Ramos (cell line): ENCODE data around the gene SLIT3.

Experiments used
- in situ Hi-C: fragments of 300-500 bp; cut with MboI; formaldehyde crosslinking; loops from one replicate; pipeline ENCODE4 v1.14.3; 2022; ENCODE audit warnings: low sequenced_read_pairs; ENCODE audit not compliant: unreplicated experiment

Gene SLIT3

GRCh38 chr5:169301386-169301934 lies 521 bp upstream of the SLIT3 start:
- in situ Hi-C loops = loop anchor here (10.0 kb wide), 1 partner anchor 317 kb away; no protein-coding TSS in a partner anchor

GRCh38 chr5:169299663-169300467 lies 1.1 kb downstream of the SLIT3 start:
- in situ Hi-C loops = loop anchor here (10.0 to 25.0 kb wide), 2 partner anchors 315 to 1038 kb away; no protein-coding TSS in a partner anchor

DNA sequence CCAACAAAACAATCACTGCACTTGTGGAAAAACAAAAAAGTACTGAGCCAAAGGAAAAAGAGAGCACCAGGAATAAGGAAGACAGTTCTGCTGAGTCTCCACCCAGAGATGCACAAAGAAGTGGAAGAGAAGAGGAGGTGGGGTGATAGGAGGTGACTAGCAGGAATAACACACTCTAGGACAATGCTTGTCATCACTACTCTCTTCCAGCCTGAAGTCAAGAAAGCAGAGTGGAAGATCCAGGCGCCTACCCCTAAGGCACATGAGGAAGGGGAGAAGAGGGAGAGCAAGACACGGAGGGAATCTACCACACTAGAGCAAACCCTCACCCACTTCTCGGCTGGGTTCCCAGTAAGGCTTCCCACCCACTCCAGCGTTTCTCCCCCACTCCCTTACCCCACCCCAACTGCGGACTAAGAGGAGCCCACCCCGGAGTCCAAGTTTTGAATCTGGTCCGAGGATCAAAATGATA lies 1.7 kb downstream of the SLIT3 start:
- in situ Hi-C loops = loop anchor here (25.0 kb wide), 1 partner anchor 1037 kb away; no protein-coding TSS in a partner anchor

- in situ Hi-C loops = loop anchor here (25.0 kb wide), 1 partner anchor 1036 kb away; no protein-coding TSS in a partner anchor
Measured at GRCh38 chr5:169298193-169298592, 2.7 kb downstream of the SLIT3 start.

GRCh38 chr5:169296419-169297143 lies 4.4 kb downstream of the SLIT3 start:
- in situ Hi-C loops = loop anchor here (25.0 kb wide), 1 partner anchor 1034 kb away; no protein-coding TSS in a partner anchor

- in situ Hi-C loops = loop anchor here (25.0 kb wide), 1 partner anchor 1033 kb away; no protein-coding TSS in a partner anchor
Measured at GRCh38 chr5:169295306-169295705, 5.6 kb downstream of the SLIT3 start.

DNA sequence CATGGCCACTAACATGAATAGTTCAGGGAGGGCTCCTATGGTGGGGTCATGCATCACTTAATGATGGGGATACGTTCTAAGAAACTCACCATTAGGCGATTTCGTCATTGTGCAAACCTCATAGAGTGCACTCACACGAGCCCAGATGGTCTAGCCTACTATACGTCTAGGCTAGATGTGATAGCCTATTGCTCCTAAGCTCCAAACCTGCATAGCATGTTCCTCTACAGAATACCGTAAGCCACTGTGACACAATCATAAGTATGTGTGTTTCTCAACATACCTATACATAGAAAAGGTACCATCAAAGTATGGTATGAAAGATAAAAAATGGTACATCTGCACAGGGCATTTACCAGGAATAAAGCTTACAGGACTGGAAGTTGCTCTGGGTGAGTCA lies 6.3 kb downstream of the SLIT3 start:
- in situ Hi-C loops = loop anchor here (25.0 kb wide), 1 partner anchor 1032 kb away; no protein-coding TSS in a partner anchor

DNA sequence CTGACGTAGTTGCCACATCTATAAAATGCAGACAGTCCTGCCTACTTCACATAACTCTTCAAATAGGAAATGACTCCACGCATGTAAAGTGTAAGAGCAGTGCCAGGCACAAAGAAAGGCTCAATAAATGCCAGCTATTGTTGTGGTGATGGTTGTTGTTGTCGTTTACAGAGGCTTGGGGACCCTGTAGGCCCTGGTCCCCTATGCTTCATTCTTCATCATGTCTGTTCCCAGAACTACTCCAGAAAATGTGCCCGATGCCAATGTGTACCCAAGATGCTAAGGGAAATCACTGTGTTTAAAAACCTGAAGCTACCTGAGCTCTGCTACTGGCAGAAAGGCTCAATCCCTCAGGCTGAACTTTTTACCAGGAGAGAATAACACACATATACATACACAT lies 9.1 kb downstream of the SLIT3 start:
- in situ Hi-C loops = loop anchor here (25.0 kb wide), 1 partner anchor 1030 kb away; no protein-coding TSS in a partner anchor

GRCh38 chr5:169290895-169291294 lies 10.0 kb downstream of the SLIT3 start:
- in situ Hi-C loops = loop anchor here (25.0 kb wide), 1 partner anchor 1029 kb away; no protein-coding TSS in a partner anchor

- in situ Hi-C loops = loop anchor here (25.0 kb wide), 1 partner anchor 1027 kb away; no protein-coding TSS in a partner anchor
Measured at GRCh38 chr5:169289520-169289919, 11.4 kb downstream of the SLIT3 start.

DNA sequence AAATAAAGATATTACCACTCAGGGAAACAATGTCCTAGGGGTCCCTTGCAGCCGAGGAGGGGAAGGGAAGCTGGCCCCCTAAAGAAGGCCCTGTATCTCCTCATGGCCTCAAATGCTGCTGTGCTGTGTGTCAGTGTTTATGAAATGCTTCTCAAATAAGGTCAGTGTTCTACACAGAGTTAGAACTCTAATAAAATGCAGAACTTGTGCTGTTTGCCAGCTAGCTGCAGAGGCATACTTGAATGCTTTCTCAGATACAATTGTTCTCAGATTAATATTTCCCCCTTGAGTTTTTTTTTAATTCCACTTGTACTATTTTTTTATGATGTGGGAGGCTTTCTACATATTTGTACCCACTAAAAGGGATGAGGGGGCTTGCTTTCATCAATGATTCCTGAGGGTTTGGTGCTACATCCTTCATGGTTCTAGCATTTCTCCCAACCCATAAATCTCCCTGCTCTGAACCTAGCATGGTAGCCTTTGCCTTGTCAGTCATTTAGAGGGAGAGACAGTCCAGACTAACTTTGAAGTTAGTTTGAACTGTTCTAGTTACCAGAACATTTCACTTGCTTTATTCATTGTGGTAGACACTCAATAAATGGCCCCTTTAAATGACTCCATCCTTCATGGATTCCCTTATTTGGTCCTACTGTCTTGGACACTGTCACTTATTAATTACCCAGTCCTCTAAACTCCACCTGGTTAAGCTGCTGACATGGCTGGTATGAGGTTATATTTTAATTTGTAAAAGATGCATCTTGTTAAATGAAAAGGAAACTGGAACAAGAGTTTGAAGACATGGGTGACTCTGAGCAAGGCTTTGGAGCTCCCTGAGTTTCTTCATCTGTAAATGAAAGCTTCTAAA lies 12.6 kb downstream of the SLIT3 start:
- in situ Hi-C loops = loop anchor here (25.0 kb wide), 1 partner anchor 1026 kb away; no protein-coding TSS in a partner anchor

- in situ Hi-C loops = loop anchor here (25.0 kb wide), 1 partner anchor 1025 kb away; no protein-coding TSS in a partner anchor
Measured at GRCh38 chr5:169287529-169287928, 13.4 kb downstream of the SLIT3 start.

DNA sequence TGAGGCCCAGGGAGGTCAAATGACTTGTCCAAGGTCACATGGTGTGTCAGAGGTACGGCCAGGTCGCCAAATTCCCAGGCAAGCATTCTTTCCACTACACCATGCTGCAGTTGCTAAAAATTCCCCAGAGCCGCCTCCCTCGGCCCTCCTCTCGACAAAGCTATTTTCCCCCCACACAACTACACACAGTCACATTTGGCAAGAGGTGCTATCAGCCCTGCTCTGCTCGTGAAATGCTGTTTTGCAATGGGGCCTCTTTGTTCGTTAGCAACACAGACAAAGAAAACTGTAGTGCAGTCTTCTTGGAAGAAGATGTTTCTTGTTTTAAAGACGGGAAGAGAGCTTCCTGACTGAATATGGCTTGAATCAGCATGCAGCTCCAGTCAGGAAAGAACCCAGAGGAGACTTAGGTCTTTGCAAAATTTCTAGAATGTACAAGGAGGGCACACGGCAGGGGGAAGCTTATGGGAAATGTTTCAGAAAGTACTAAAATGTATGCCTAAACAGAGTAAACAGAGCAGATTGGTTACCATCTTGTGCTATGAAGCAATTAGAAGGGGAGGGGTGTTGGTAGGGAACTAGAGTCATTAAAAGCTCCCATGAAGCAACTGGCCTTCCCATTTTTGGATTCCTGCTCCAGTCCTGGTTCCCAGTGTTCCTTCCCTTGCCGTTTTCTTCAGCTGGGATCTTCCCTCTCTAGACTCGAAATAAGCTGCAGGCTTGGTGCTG lies 14.2 kb downstream of the SLIT3 start:
- in situ Hi-C loops = loop anchor here (25.0 kb wide), 1 partner anchor 1024 kb away; no protein-coding TSS in a partner anchor

GRCh38 chr5:169283887-169284286 lies 17.1 kb downstream of the SLIT3 start:
- in situ Hi-C loops = loop anchor here (25.0 kb wide), 1 partner anchor 1022 kb away; no protein-coding TSS in a partner anchor

DNA sequence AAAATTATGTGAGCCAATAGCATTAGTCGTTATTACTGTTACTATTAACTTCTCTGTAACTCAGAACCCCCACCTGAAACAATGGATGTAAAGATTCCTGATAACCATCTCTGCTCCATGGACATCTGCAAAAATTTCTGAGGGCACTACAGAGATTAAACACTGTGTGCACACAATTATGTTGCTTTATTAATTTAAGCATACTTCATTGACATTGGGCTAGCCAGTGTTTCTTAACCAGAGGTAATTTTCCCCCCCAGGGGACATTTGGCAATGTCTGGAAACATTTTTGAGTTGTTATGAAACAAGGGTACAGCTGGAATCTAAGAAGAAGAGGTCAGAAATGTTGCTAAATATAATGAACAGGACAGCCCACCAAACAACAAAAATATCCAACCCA lies 19.3 kb downstream of the SLIT3 start:
- in situ Hi-C loops = loop anchor here (25.0 kb wide), 1 partner anchor 1019 kb away; no protein-coding TSS in a partner anchor

- in situ Hi-C loops = loop anchor here (25.0 kb wide), 1 partner anchor 1018 kb away; no protein-coding TSS in a partner anchor
Measured at GRCh38 chr5:169280696-169281095, 20.2 kb downstream of the SLIT3 start.

- in situ Hi-C loops = loop anchor here (25.0 kb wide), 1 partner anchor 1018 kb away; no protein-coding TSS in a partner anchor
Measured at GRCh38 chr5:169280286-169280685, 20.7 kb downstream of the SLIT3 start.

GRCh38 chr5:169279125-169279524 lies 21.8 kb downstream of the SLIT3 start:
- in situ Hi-C loops = loop anchor here (25.0 kb wide), 1 partner anchor 1017 kb away; no protein-coding TSS in a partner anchor
